ENCODE data around the gene RASSF8.

- TF ChIP-seq, protein P1, sequence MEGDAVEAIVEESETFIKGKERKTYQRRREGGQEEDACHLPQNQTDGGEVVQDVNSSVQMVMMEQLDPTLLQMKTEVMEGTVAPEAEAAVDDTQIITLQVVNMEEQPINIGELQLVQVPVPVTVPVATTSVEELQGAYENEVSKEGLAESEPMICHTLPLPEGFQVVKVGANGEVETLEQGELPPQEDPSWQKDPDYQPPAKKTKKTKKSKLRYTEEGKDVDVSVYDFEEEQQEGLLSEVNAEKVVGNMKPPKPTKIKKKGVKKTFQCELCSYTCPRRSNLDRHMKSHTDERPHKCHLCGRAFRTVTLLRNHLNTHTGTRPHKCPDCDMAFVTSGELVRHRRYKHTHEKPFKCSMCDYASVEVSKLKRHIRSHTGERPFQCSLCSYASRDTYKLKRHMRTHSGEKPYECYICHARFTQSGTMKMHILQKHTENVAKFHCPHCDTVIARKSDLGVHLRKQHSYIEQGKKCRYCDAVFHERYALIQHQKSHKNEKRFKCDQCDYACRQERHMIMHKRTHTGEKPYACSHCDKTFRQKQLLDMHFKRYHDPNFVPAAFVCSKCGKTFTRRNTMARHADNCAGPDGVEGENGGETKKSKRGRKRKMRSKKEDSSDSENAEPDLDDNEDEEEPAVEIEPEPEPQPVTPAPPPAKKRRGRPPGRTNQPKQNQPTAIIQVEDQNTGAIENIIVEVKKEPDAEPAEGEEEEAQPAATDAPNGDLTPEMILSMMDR (IDR thresholded peaks at IDR 0.05) = no peak
- no peak for TF ChIP-seq POLR2A (IDR thresholded peaks at IDR 0.05)
Observed at GRCh38 chr12:25939606-25940005, 18.9 kb upstream of the RASSF8 start.

All from heart left ventricle (tissue), 13 donors.